SK-N-SH (cell line): ENCODE data around the gene MRPS34.

Source experiments
- EP300 ChIP-seq, 2 experiments: IDR thresholded peaks; 2 replicates each; pipeline versions ENCODE4 v1.4.0 to v1.6.1; 2012; ENCODE audit warnings: borderline replicate concordance in 1 of 2, low read depth in 1 of 2, low read length in 1 of 2
- GATA2 ChIP-seq: sonication (generic); formaldehyde crosslinking; IDR thresholded peaks from 2 replicates; pipeline ENCODE4 v1.5.0; 2020; ENCODE audit warnings: mild to moderate bottlenecking, missing genetic modification reagents
- RAD21 ChIP-seq: IDR thresholded peaks from 2 replicates; pipeline ENCODE4 v1.6.1; 2012; ENCODE audit warnings: mild to moderate bottlenecking, low read length
- RFX5 ChIP-seq: IDR thresholded peaks from 2 replicates; pipeline ENCODE4 v1.6.1; 2012; ENCODE audit warnings: mild to moderate bottlenecking, improper control_type of control experiment, low read length
- SMC3 ChIP-seq: IDR thresholded peaks from 2 replicates; pipeline ENCODE4 v1.6.1; 2012; ENCODE audit warnings: low read depth, low read length, improper control_type of control experiment
- TAF1 ChIP-seq: IDR thresholded peaks from 2 replicates; pipeline ENCODE4 v1.6.1; 2012; ENCODE audit warnings: low read depth, mild to moderate bottlenecking, low read length, moderate library complexity, borderline replicate concordance
- TEAD4 ChIP-seq: IDR thresholded peaks from 2 replicates; pipeline ENCODE4 v1.4.0; 2012; ENCODE audit warnings: mild to moderate bottlenecking, borderline replicate concordance; ENCODE audit not compliant: insufficient read depth
- YY1 ChIP-seq: IDR thresholded peaks from 2 replicates; pipeline ENCODE4 v1.4.0; 2012; ENCODE audit warnings: low read depth, mild to moderate bottlenecking
- TF ChIP-seq, protein P1 (sequence below): fragments of 200-600 bp; sonication (generic); IDR thresholded peaks from 2 replicates; pipeline ENCODE4 v1.6.1; 2017; ENCODE audit warnings: antibody characterized with exemption, mild to moderate bottlenecking, moderate library complexity
- TF ChIP-seq, protein P2 (sequence below): fragments of 150-350 bp; IDR thresholded peaks from 2 replicates; pipeline ENCODE4 v1.6.1; 2017; ENCODE audit warnings: antibody characterized with exemption, low read length, low read depth, borderline replicate concordance
- TF ChIP-seq, protein P3 (sequence below): IDR thresholded peaks from 2 replicates; pipeline ENCODE4 v1.6.1; 2012; ENCODE audit warnings: mild to moderate bottlenecking, low read depth, low read length, moderate library complexity
- TF ChIP-seq, protein P4 (sequence below): IDR thresholded peaks from 2 replicates; pipeline ENCODE4 v1.4.0; 2012; ENCODE audit warnings: low read depth

DNA sequence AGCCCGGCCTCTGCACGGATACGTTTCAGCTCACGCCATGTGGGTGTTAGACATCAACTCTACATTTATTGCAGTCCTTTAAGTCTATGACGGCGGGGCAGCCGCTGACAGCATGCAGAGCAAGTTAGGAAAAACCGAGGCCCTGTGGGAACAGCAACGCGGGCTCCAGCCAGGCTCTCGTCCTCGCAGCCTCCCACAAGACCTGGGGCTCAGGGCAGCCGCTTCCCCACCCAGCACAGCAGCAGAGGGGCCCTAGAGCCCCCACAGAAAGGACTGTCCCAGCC, 3.7 kb upstream of the MRPS34 start:
- TF ChIP-seq, protein P1, sequence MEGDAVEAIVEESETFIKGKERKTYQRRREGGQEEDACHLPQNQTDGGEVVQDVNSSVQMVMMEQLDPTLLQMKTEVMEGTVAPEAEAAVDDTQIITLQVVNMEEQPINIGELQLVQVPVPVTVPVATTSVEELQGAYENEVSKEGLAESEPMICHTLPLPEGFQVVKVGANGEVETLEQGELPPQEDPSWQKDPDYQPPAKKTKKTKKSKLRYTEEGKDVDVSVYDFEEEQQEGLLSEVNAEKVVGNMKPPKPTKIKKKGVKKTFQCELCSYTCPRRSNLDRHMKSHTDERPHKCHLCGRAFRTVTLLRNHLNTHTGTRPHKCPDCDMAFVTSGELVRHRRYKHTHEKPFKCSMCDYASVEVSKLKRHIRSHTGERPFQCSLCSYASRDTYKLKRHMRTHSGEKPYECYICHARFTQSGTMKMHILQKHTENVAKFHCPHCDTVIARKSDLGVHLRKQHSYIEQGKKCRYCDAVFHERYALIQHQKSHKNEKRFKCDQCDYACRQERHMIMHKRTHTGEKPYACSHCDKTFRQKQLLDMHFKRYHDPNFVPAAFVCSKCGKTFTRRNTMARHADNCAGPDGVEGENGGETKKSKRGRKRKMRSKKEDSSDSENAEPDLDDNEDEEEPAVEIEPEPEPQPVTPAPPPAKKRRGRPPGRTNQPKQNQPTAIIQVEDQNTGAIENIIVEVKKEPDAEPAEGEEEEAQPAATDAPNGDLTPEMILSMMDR, result no peak
- no peak for TF ChIP-seq GATA2 (CRISPR knock-in tag)
- no peak for TF ChIP-seq SMC3
- no peak for TF ChIP-seq TEAD4
- no peak for TF ChIP-seq RAD21
- no peak for TF ChIP-seq EP300 (IDR thresholded peaks at IDR 0.05; ENCODE audit: borderline replicate concordance in 1 of 2, low read depth in 1 of 2, low read length in 1 of 2)
- no peak for TF ChIP-seq TAF1
- TF ChIP-seq, protein P2, sequence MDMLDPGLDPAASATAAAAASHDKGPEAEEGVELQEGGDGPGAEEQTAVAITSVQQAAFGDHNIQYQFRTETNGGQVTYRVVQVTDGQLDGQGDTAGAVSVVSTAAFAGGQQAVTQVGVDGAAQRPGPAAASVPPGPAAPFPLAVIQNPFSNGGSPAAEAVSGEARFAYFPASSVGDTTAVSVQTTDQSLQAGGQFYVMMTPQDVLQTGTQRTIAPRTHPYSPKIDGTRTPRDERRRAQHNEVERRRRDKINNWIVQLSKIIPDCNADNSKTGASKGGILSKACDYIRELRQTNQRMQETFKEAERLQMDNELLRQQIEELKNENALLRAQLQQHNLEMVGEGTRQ, result no peak
- no peak for TF ChIP-seq YY1
- no peak for TF ChIP-seq RFX5
- TF ChIP-seq, protein P3, sequence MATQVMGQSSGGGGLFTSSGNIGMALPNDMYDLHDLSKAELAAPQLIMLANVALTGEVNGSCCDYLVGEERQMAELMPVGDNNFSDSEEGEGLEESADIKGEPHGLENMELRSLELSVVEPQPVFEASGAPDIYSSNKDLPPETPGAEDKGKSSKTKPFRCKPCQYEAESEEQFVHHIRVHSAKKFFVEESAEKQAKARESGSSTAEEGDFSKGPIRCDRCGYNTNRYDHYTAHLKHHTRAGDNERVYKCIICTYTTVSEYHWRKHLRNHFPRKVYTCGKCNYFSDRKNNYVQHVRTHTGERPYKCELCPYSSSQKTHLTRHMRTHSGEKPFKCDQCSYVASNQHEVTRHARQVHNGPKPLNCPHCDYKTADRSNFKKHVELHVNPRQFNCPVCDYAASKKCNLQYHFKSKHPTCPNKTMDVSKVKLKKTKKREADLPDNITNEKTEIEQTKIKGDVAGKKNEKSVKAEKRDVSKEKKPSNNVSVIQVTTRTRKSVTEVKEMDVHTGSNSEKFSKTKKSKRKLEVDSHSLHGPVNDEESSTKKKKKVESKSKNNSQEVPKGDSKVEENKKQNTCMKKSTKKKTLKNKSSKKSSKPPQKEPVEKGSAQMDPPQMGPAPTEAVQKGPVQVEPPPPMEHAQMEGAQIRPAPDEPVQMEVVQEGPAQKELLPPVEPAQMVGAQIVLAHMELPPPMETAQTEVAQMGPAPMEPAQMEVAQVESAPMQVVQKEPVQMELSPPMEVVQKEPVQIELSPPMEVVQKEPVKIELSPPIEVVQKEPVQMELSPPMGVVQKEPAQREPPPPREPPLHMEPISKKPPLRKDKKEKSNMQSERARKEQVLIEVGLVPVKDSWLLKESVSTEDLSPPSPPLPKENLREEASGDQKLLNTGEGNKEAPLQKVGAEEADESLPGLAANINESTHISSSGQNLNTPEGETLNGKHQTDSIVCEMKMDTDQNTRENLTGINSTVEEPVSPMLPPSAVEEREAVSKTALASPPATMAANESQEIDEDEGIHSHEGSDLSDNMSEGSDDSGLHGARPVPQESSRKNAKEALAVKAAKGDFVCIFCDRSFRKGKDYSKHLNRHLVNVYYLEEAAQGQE, result no peak
- TF ChIP-seq, protein P4, sequence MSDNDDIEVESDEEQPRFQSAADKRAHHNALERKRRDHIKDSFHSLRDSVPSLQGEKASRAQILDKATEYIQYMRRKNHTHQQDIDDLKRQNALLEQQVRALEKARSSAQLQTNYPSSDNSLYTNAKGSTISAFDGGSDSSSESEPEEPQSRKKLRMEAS, result no peak
